Stimulated activated memory B cell treated with anti-CD40 and anti-IgM and Interleukin-4, amounts not matched to agents 10 μg/mL and 1 μg/mL and 100 μg/mL, for 72 hours (primary cell): ENCODE results near the gene KLF1.
"Not testable (repeated sequence)": the region's sequence is repeated elsewhere in the genome, so short reads cannot be mapped to it uniquely, and the experiment has no call there.

Source experiments
- ATAC-seq: fragments of 150-1000 bp; cut with Tn5 transposase; 2 replicates; pipeline ENCODE4 v1.10.0; 2021
- H3K27ac Mint-ChIP-seq: one replicate; pipeline ENCODE4 v1.8.0; 2022; ENCODE audit warnings: mild to moderate bottlenecking, mixed read lengths
- H3K27me3 Mint-ChIP-seq: one replicate; pipeline ENCODE4 v1.8.0; 2022; ENCODE audit warnings: mixed read lengths
- H3K36me3 Mint-ChIP-seq: one replicate; pipeline ENCODE4 v1.8.0; 2022; ENCODE audit warnings: mixed read lengths
- H3K4me1 Mint-ChIP-seq: one replicate; pipeline ENCODE4 v1.8.0; 2022; ENCODE audit warnings: mixed read lengths
- H3K4me3 Mint-ChIP-seq: one replicate; pipeline ENCODE4 v1.8.0; 2022; ENCODE audit warnings: mild to moderate bottlenecking, moderate library complexity, mixed read lengths
- H3K9me3 Mint-ChIP-seq: one replicate; pipeline ENCODE4 v1.8.0; 2022; ENCODE audit warnings: mixed read lengths

The KLF1 gene

GRCh38 chr19:12886969-12887747 lies at the start of gene KLF1:
KLF1 (minus strand) TSS chr19:12887201; CDS start chr19:12887140, 61 bp downstream.
- H3K27ac Mint-ChIP-seq, result no peak within 1 kb of the TSS
- ATAC-seq, result no peak
- no peaks in the 10 kb centered on the region for H3K27me3 Mint-ChIP-seq
- peaks cover 35% of the 10 kb centered on the region for H3K4me1 Mint-ChIP-seq
- no peaks in the 10 kb centered on the region for H3K36me3 Mint-ChIP-seq
- no peaks in the 10 kb centered on the region for H3K9me3 Mint-ChIP-seq
- peak within 1 kb of the TSS; percentile 44 for H3K4me3 Mint-ChIP-seq

GRCh38 chr19:12936582-12936981 lies 49.6 kb upstream of the KLF1 start:
- H3K36me3 Mint-ChIP-seq, result peaks cover 32% of the 10 kb centered on the region
- ATAC-seq, result no peak
- peak overlapping the region; percentile 98 for H3K27ac Mint-ChIP-seq
- H3K4me1 Mint-ChIP-seq, result peaks cover 69% of the 10 kb centered on the region
- H3K4me3 Mint-ChIP-seq, result no peak overlapping the region
- no peaks in the 10 kb centered on the region for H3K27me3 Mint-ChIP-seq
- no peaks in the 10 kb centered on the region for H3K9me3 Mint-ChIP-seq

GRCh38 chr19:12935071-12935470 lies 48.1 kb upstream of the KLF1 start:
- Mint-ChIP-seq H3K27me3 (no peaks in the 10 kb centered on the region), H3K27ac (no peak overlapping the region), H3K4me1 (peaks cover 53% of the 10 kb centered on the region), H3K9me3 (no peaks in the 10 kb centered on the region), H3K4me3 (no peak overlapping the region), H3K36me3 (peaks cover 22% of the 10 kb centered on the region)
- no peak for ATAC-seq

GRCh38 chr19:12933287-12934072 lies 46.5 kb upstream of the KLF1 start, which contains the start of gene FARSA:
FARSA (minus strand) TSS chr19:12933711; CDS start chr19:12933696, 15 bp downstream.
- ATAC-seq, result peak; percentile 80
- Mint-ChIP-seq H3K4me3 (peak within 1 kb of the TSS; percentile 87), H3K4me1 (peaks cover 42% of the 10 kb centered on the region)

GRCh38 chr19:12932392-12933286 lies 45.6 kb upstream of the KLF1 start:
- ATAC-seq, result peak; percentile 4
- Mint-ChIP-seq H3K27me3 (no peaks in the 10 kb centered on the region), H3K4me1 (peaks cover 36% of the 10 kb centered on the region), H3K36me3 (peaks cover 26% of the 10 kb centered on the region), H3K4me3 (peak overlapping the region; percentile 87), H3K27ac (peak overlapping the region; percentile 93), H3K9me3 (no peaks in the 10 kb centered on the region)

More at GRCh38 chr19:12933287-12934072, 46.5 kb upstream of the KLF1 start, which contains the start of gene FARSA:
- no peaks in the 10 kb centered on the region for H3K9me3 Mint-ChIP-seq
- H3K27ac Mint-ChIP-seq, result peak within 1 kb of the TSS; percentile 93
- peaks cover 22% of the 10 kb centered on the region for H3K36me3 Mint-ChIP-seq
- H3K27me3 Mint-ChIP-seq, result no peaks in the 10 kb centered on the region

- H3K27ac Mint-ChIP-seq, result no peak overlapping the region
- H3K4me1 Mint-ChIP-seq, result peaks cover 22% of the 10 kb centered on the region
- ATAC-seq, result no peak
- H3K27me3 Mint-ChIP-seq, result no peaks in the 10 kb centered on the region
- no peak overlapping the region for H3K4me3 Mint-ChIP-seq
- peaks cover 36% of the 10 kb centered on the region for H3K36me3 Mint-ChIP-seq
- no peaks in the 10 kb centered on the region for H3K9me3 Mint-ChIP-seq
Measured at GRCh38 chr19:12930002-12930645, 43.1 kb upstream of the KLF1 start.

GRCh38 chr19:12924621-12925310 lies 37.8 kb upstream of the KLF1 start:
- H3K27me3 Mint-ChIP-seq, result no peaks in the 10 kb centered on the region
- H3K36me3 Mint-ChIP-seq, result peaks cover 57% of the 10 kb centered on the region
- H3K9me3 Mint-ChIP-seq, result no peaks in the 10 kb centered on the region
- H3K27ac Mint-ChIP-seq, result no peak overlapping the region
- H3K4me3 Mint-ChIP-seq, result no peak overlapping the region
- ATAC-seq, result no peak
- no peaks in the 10 kb centered on the region for H3K4me1 Mint-ChIP-seq

- Mint-ChIP-seq H3K36me3 (peaks cover 39% of the 10 kb centered on the region), H3K4me1 (peaks cover 14% of the 10 kb centered on the region)
- ATAC-seq, result no peak
Measured at GRCh38 chr19:12922959-12923358, 36.0 kb upstream of the KLF1 start.

GRCh38 chr19:12921047-12921446 lies 34.0 kb upstream of the KLF1 start:
- no peak overlapping the region for H3K4me3 Mint-ChIP-seq
- no peaks in the 10 kb centered on the region for H3K27me3 Mint-ChIP-seq
- peaks cover 14% of the 10 kb centered on the region for H3K4me1 Mint-ChIP-seq
- no peak for ATAC-seq
- H3K9me3 Mint-ChIP-seq, result no peaks in the 10 kb centered on the region
- peaks cover 30% of the 10 kb centered on the region for H3K36me3 Mint-ChIP-seq
- H3K27ac Mint-ChIP-seq, result peak overlapping the region; percentile 17

More at GRCh38 chr19:12922959-12923358, 36.0 kb upstream of the KLF1 start:
- Mint-ChIP-seq H3K27me3 (no peaks in the 10 kb centered on the region), H3K9me3 (no peaks in the 10 kb centered on the region), H3K4me3 (no peak overlapping the region), H3K27ac (no peak overlapping the region)

GRCh38 chr19:12918253-12918652 lies 31.3 kb upstream of the KLF1 start:
- Mint-ChIP-seq H3K36me3 (peaks cover 11% of the 10 kb centered on the region), H3K9me3 (no peaks in the 10 kb centered on the region), H3K27me3 (no peaks in the 10 kb centered on the region), H3K27ac (no peak overlapping the region), H3K4me1 (peaks cover 21% of the 10 kb centered on the region), H3K4me3 (peak overlapping the region; percentile 60)
- ATAC-seq, result no peak

GRCh38 chr19:12915860-12916259 lies 28.9 kb upstream of the KLF1 start:
- H3K27me3 Mint-ChIP-seq, ATAC-seq, H3K4me3 Mint-ChIP-seq, H3K27ac Mint-ChIP-seq, H3K9me3 Mint-ChIP-seq, H3K36me3 Mint-ChIP-seq: not testable (repeated sequence)
- peaks cover 21% of the 10 kb centered on the region for H3K4me1 Mint-ChIP-seq

GRCh38 chr19:12913851-12914690 lies 27.1 kb upstream of the KLF1 start:
- Mint-ChIP-seq H3K27me3 (no peaks in the 10 kb centered on the region), H3K4me3 (no peak overlapping the region), H3K36me3 (no peaks in the 10 kb centered on the region), H3K27ac (peak overlapping the region; percentile 72), H3K4me1 (peaks cover 18% of the 10 kb centered on the region), H3K9me3 (no peaks in the 10 kb centered on the region)
- ATAC-seq, result peak; percentile 54

GRCh38 chr19:12913011-12913561 lies 26.1 kb upstream of the KLF1 start:
- H3K4me1 Mint-ChIP-seq, result peaks cover 8% of the 10 kb centered on the region
- ATAC-seq, result no peak
- H3K27me3 Mint-ChIP-seq, result no peaks in the 10 kb centered on the region
- no peaks in the 10 kb centered on the region for H3K36me3 Mint-ChIP-seq
- no peak overlapping the region for H3K27ac Mint-ChIP-seq
- H3K9me3 Mint-ChIP-seq, result no peaks in the 10 kb centered on the region
- no peak overlapping the region for H3K4me3 Mint-ChIP-seq
